GM21447 (cell line): ENCODE data around the gene OR4A5.
"Not testable (repeated sequence)": the region's sequence is repeated elsewhere in the genome, so short reads cannot be mapped to it uniquely, and the experiment has no call there.

Source experiments
- ATAC-seq: cut with Tn5 transposase; IDR thresholded peaks from one replicate; pipeline ENCODE4 v1.9.1; 2021; ENCODE audit not compliant: unreplicated experiment

Gene OR4A5

GRCh38 chr11:54706532-54706931 is at the start of gene OR4A5:
Gene OR4A5 (plus strand): TSS chr11:54706832. CDS start chr11:54706885, 53 bp downstream.
- not testable (repeated sequence) for ATAC-seq

DNA sequence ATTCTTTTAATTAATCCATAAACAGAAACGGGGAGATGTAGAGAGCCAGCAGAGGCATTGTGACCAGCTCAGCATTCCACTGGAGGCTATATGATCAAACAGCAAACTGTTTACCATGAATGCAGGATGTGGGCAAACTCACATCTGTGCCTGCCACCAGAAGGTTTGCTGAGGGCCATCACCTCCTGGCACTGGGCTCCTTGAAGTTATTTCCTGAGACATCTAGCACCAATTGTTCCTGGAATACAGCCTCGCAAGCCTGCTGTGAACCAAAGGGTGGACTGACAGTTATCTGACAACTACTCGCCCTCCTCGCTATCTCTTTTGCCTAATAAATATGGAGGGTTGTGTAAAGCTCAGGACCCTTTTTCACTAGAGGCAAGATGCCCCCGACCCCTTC is 13.5 kb downstream of the OR4A5 start:
- not testable (repeated sequence) for ATAC-seq
